Suprapubic skin (tissue), 4 donors: Measurements from ENCODE around the gene FASN. TPM values are rescaled to one million over a fixed set of nuclear protein-coding genes. Genes with fewer than 3 reads are reported as not detected.

Source experiments
- DNase-seq, 2 donors: peaks; one replicate each; pipeline ENCODE4 v3.0.0-alpha.2; 2019; ENCODE audit warnings: low spot score in 2 of 2
- H3K27ac ChIP-seq: fragments of 200-600 bp; sonication (generic); one replicate; pipeline ENCODE4 v1.5.1; 2019
- H3K27me3 ChIP-seq: fragments of 200-600 bp; sonication (generic); one replicate; pipeline ENCODE4 v1.5.1; 2019
- H3K36me3 ChIP-seq: fragments of 200-600 bp; sonication (generic); one replicate; pipeline ENCODE4 v1.5.1; 2019
- H3K4me1 ChIP-seq: fragments of 200-600 bp; sonication (generic); one replicate; pipeline ENCODE4 v1.5.1; 2019
- H3K4me3 ChIP-seq: fragments of 200-600 bp; sonication (generic); one replicate; pipeline ENCODE4 v1.5.1; 2019; ENCODE audit warnings: mild to moderate bottlenecking
- H3K9me3 ChIP-seq: fragments of 200-600 bp; sonication (generic); one replicate; pipeline ENCODE4 v1.5.1; 2019
- EP300 ChIP-seq: sonication (generic); formaldehyde crosslinking; IDR thresholded peaks from one replicate; pipeline ENCODE4 v1.6.1; 2017; ENCODE audit warnings: antibody characterized with exemption
- POLR2A ChIP-seq, 2 donors: fragments of 450-650 bp; IDR thresholded peaks; one replicate each; pipeline ENCODE4 v1.6.1; 2017; ENCODE audit warnings: antibody characterized with exemption in 2 of 2, mild to moderate bottlenecking in 2 of 2, moderate library complexity in 2 of 2
- POLR2AphosphoS5 ChIP-seq, 3 donors: sonication (generic); formaldehyde crosslinking; IDR thresholded peaks; one replicate each; pipeline ENCODE4 v1.6.1; 2017; ENCODE audit warnings: antibody characterized with exemption in 3 of 3
- WGBS: methylation state at CpG from one replicate; pipeline ENCODE4 v1.1.5; 2018; 5-methylcytosine and 5-hydroxymethylcytosine counted together
- total RNA-seq, 4 donors: library from RNA; depleted of rRNA; stranded (reverse); fragments of >200 nt; gene quantifications; one replicate each; pipeline ENCODE4 v1.1.0, GENCODE V29; 2016
- TF ChIP-seq, protein P1 (sequence below), 2 donors: fragments of 200-600 bp in 1 of 2; fragments of 450-650 bp in 1 of 2; sonication (generic) in 1 of 2; IDR thresholded peaks; one replicate each; pipeline ENCODE4 v1.5.1; 2016 to 2019; ENCODE audit warnings: antibody characterized with exemption in 2 of 2, mild to moderate bottlenecking in 1 of 2, moderate library complexity in 1 of 2

Gene FASN
- total RNA-seq, 4 donors from 2014 or later: 278 to 464 (median 359) TPM

DNA sequence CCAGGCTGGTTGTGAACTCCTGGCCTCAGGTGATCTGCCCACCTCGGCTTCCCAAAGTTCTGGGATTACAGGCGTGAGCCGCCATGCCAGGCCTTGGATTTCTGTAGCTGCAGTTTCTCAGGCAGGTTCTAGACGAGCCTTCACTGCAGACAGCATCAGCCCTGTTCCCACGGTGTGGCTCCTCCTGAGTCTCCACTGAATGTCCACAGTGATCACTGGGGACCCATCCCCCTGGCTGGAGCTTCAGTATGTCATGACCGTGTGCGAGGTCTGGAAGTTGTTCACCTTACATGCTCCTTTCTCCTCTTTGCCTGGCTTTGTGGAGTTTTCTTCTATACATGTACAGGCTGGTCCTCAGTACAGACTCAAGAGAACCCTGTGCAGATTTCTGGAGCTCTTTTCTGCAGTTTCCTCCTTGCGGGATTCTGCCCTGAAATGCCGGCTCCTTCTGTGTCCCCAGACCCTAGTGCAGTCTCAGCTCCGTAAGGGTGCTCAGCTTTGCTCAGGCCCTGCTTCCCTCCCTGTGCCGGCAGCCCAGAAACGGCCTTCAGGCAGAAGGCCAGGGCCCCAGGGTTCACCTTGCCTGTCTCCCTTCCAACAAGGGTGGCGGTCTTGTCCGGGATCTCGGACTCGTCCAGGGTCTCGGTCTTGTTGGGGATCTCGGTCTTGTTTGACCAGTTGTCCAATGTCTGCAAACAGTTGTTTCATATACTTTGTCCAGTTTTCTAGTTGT, 14.3 kb upstream of the FASN start:
- no peak for TF ChIP-seq EP300
- TF ChIP-seq, protein P1, sequence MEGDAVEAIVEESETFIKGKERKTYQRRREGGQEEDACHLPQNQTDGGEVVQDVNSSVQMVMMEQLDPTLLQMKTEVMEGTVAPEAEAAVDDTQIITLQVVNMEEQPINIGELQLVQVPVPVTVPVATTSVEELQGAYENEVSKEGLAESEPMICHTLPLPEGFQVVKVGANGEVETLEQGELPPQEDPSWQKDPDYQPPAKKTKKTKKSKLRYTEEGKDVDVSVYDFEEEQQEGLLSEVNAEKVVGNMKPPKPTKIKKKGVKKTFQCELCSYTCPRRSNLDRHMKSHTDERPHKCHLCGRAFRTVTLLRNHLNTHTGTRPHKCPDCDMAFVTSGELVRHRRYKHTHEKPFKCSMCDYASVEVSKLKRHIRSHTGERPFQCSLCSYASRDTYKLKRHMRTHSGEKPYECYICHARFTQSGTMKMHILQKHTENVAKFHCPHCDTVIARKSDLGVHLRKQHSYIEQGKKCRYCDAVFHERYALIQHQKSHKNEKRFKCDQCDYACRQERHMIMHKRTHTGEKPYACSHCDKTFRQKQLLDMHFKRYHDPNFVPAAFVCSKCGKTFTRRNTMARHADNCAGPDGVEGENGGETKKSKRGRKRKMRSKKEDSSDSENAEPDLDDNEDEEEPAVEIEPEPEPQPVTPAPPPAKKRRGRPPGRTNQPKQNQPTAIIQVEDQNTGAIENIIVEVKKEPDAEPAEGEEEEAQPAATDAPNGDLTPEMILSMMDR (IDR thresholded peaks at IDR 0.05): no peak
- Histone ChIP-seq H3K4me3 (no peak overlapping the region), H3K27ac (no peak overlapping the region), H3K27me3 (no peaks in the 10 kb centered on the region), H3K4me1 (no peaks in the 10 kb centered on the region), H3K36me3 (peaks cover 18% of the 10 kb centered on the region), H3K9me3 (no peaks in the 10 kb centered on the region)
- 86% methylated on average over 16 of the region's 18 CpGs for WGBS
- no peak for DNase-seq

DNA sequence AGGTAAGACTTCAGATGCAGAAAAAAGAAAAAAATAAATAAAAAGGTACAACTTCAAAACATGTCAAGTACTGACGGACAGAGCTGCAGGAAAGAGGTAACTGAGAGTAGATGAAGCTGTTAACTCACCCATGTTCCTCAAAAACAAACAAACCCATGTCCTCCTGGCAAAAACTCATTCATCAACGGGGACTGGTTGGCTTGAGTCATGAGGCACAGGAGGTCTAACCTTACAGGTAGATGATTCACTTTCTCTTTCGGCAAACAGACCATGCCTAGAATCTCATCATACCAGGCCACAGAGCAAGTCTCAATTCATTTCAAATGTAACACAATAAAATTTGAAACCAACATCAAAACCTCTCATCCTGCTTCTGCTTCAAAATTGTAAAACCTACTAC, 12.3 kb upstream of the FASN start:
- 75% methylated on average over 3 of the region's 3 CpGs for whole genome bisulfite sequencing
- H3K36me3 ChIP-seq: peaks cover 18% of the 10 kb centered on the region
- DNase-seq: no peak
- no peaks in the 10 kb centered on the region for H3K9me3 ChIP-seq
- no peaks in the 10 kb centered on the region for H3K27me3 ChIP-seq
- H3K27ac ChIP-seq: no peak overlapping the region
- peaks cover 20% of the 10 kb centered on the region for H3K4me1 ChIP-seq
- TF ChIP-seq EP300 (no peak), POLR2A (IDR thresholded peaks at IDR 0.05) (no peak), POLR2AphosphoS5 (IDR thresholded peaks at IDR 0.05) (no peak)
- TF ChIP-seq, protein P1 (IDR thresholded peaks at IDR 0.05): no peak
- no peak overlapping the region for H3K4me3 ChIP-seq

DNA sequence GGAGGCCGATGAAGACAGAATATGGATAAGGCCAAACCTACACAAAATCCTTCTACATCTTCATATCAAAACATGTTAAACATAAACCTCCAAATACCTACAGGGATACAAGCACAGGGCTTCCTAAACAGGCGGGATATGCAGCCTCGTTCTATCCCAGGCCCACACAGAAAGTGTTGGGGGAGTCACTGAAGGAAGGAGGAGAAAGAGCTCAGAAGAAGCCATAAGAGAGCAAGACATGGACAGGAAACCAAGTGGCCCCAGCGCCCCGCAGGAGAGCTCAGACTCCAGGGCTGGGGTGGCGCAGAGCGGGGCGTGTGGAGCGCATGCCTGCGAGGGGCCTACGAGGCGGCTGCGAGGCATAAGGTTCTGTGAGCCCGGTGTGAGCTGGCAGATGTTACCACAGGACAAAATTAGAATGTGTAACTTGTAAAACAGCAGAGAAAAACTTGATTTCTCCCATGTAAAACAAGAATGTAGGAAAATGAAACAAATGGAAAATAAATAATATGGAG, 11.0 kb upstream of the FASN start:
- no peaks in the 10 kb centered on the region for H3K9me3 ChIP-seq
- WGBS: 87% methylated on average over 14 of the region's 14 CpGs
- no peak for DNase-seq
- peaks cover 14% of the 10 kb centered on the region for H3K36me3 ChIP-seq
- TF ChIP-seq POLR2A (IDR thresholded peaks at IDR 0.05) (no peak), EP300 (no peak), POLR2AphosphoS5 (IDR thresholded peaks at IDR 0.05) (no peak)
- TF ChIP-seq, protein P1 (IDR thresholded peaks at IDR 0.05): no peak
- no peak overlapping the region for H3K4me3 ChIP-seq
- no peaks in the 10 kb centered on the region for H3K27me3 ChIP-seq
- peaks cover 33% of the 10 kb centered on the region for H3K4me1 ChIP-seq
- H3K27ac ChIP-seq: no peak overlapping the region

DNA sequence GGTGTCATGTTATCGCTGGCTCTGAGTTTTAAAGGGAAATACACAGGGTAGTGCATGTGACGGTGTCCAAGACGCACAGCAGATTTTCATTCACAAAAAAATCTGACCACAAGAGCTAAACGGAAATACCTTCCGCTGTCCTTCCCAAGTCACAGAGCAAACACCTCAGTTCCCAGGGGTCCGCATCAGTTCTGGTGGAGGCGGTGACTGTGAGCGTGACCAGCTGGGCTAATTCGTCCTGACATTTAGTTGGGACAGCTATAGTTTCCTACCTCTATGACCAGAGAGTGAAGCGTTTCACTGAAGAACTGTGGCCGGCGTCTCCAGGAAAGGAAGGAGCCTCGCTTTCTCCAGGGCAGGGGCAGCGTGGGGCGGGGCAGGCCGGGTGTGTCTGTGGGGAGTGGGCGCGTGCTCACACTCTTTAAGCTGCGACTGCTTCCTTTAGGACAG, 10.5 kb upstream of the FASN start:
- H3K4me3 ChIP-seq: no peak overlapping the region
- no peaks in the 10 kb centered on the region for H3K9me3 ChIP-seq
- no peaks in the 10 kb centered on the region for H3K27me3 ChIP-seq
- no peak for TF ChIP-seq POLR2AphosphoS5 (IDR thresholded peaks at IDR 0.05)
- TF ChIP-seq, protein P1 (IDR thresholded peaks at IDR 0.05): no peak
- no peak for TF ChIP-seq EP300
- no peak for TF ChIP-seq POLR2A (IDR thresholded peaks at IDR 0.05)
- no peak overlapping the region for H3K27ac ChIP-seq
- peaks cover 38% of the 10 kb centered on the region for H3K4me1 ChIP-seq
- WGBS: 88% methylated on average over 19 of the region's 19 CpGs
- no peak for DNase-seq
- peaks cover 11% of the 10 kb centered on the region for H3K36me3 ChIP-seq

DNA sequence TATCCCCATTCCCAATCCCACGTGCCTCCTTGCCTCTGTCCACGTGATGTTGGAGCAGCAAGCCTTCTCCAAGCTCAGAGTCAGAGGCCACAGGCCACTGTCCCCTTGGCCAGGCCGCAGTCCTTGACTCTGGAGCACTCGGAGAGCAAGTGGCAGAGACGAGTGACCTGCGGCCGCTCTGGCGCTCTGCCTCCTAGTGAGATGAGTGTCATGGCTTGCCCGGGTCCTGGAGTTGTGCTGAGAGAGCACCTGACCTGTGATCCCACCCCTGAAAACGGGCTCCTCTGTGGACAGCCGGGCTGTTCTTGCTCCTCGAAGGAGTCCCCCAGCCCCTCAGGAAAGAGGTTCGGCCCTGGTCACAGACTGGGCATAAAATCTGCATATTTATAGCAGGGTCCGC, 10.0 kb upstream of the FASN start:
- no peak for DNase-seq
- Histone ChIP-seq H3K4me1 (peaks cover 43% of the 10 kb centered on the region), H3K27me3 (no peaks in the 10 kb centered on the region), H3K27ac (no peak overlapping the region), H3K4me3 (no peak overlapping the region), H3K9me3 (no peaks in the 10 kb centered on the region), H3K36me3 (peaks cover 6% of the 10 kb centered on the region)
- TF ChIP-seq POLR2A (IDR thresholded peaks at IDR 0.05) (no peak), EP300 (no peak), POLR2AphosphoS5 (IDR thresholded peaks at IDR 0.05) (no peak)
- TF ChIP-seq, protein P1 (IDR thresholded peaks at IDR 0.05): no peak
- WGBS: 86% methylated on average over 13 of the region's 14 CpGs
